Activated gamma-delta T cell treated with Interleukin-2 at 50 U/mL for 16 hours (primary cell): Measurements from ENCODE around the gene NEK8.
"Not testable (repeated sequence)": the region's sequence is repeated elsewhere in the genome, so short reads cannot be mapped to it uniquely, and the experiment has no call there.

Source experiments
- DNase-seq: peaks from one replicate; pipeline ENCODE4 v3.0.0-alpha.2; 2020

NEK8 gene

GRCh38 chr17:28774206-28774605, 45.6 kb downstream of the NEK8 start:
- DNase-seq, result no peak

- DNase-seq, result no peak
These were observed 48.6 kb downstream of the NEK8 start for GRCh38 chr17:28777178-28777577.

GRCh38 chr17:28779601-28780000, 51.0 kb downstream of the NEK8 start:
- not testable (repeated sequence) for DNase-seq

GRCh38 chr17:28783161-28783560, 54.6 kb downstream of the NEK8 start:
- DNase-seq, result no peak

- DNase-seq, result no peak
These were observed 59.5 kb downstream of the NEK8 start for GRCh38 chr17:28788100-28788499.
